Measurements from ENCODE around the gene PPP1R16B.

Gene PPP1R16B

GRCh38 chr20:38825901-38826625, 20.6 kb downstream of the PPP1R16B start:
- DNase-seq (ENCODE audit: extremely low read depth in 1 of 2, low read depth in 1 of 2) = no peak

- no peak for DNase-seq (ENCODE audit: extremely low read depth in 1 of 2, low read depth in 1 of 2)
These were observed 22.3 kb downstream of the PPP1R16B start for GRCh38 chr20:38827770-38828281.

GRCh38 chr20:38828514-38829295, 23.2 kb downstream of the PPP1R16B start:
- no peak for DNase-seq (ENCODE audit: extremely low read depth in 1 of 2, low read depth in 1 of 2)

GRCh38 chr20:38829296-38829875, 23.9 kb downstream of the PPP1R16B start:
- DNase-seq (ENCODE audit: extremely low read depth in 1 of 2, low read depth in 1 of 2) = no peak

- DNase-seq (ENCODE audit: extremely low read depth in 1 of 2, low read depth in 1 of 2) = no peak
These were observed 24.9 kb downstream of the PPP1R16B start for GRCh38 chr20:38830356-38830755.

- DNase-seq (ENCODE audit: extremely low read depth in 1 of 2, low read depth in 1 of 2) = no peak
These were observed 25.7 kb downstream of the PPP1R16B start for GRCh38 chr20:38831049-38831691.

GRCh38 chr20:38831995-38832620, 26.6 kb downstream of the PPP1R16B start:
- no peak for DNase-seq (ENCODE audit: extremely low read depth in 1 of 2, low read depth in 1 of 2)

- DNase-seq (ENCODE audit: extremely low read depth in 1 of 2, low read depth in 1 of 2) = no peak
These were observed 27.8 kb downstream of the PPP1R16B start for GRCh38 chr20:38833154-38833856.

GRCh38 chr20:38833857-38834164, 28.3 kb downstream of the PPP1R16B start:
- no peak for DNase-seq (ENCODE audit: extremely low read depth in 1 of 2, low read depth in 1 of 2)

- DNase-seq (ENCODE audit: extremely low read depth in 1 of 2, low read depth in 1 of 2) = no peak
These were observed 29.4 kb downstream of the PPP1R16B start for GRCh38 chr20:38834868-38835267.

- no peak for DNase-seq (ENCODE audit: extremely low read depth in 1 of 2, low read depth in 1 of 2)
These were observed 30.3 kb downstream of the PPP1R16B start for GRCh38 chr20:38835792-38836191.

GRCh38 chr20:38836991-38837390, 31.5 kb downstream of the PPP1R16B start:
- DNase-seq (ENCODE audit: extremely low read depth in 1 of 2, low read depth in 1 of 2) = no peak

GRCh38 chr20:38838326-38838725, 32.8 kb downstream of the PPP1R16B start:
- DNase-seq (ENCODE audit: extremely low read depth in 1 of 2, low read depth in 1 of 2) = no peak

GRCh38 chr20:38839563-38839962, 34.1 kb downstream of the PPP1R16B start:
- DNase-seq (ENCODE audit: extremely low read depth in 1 of 2, low read depth in 1 of 2) = no peak

GRCh38 chr20:38840053-38840893, 34.8 kb downstream of the PPP1R16B start:
- DNase-seq (ENCODE audit: extremely low read depth in 1 of 2, low read depth in 1 of 2) = no peak

- no peak for DNase-seq (ENCODE audit: extremely low read depth in 1 of 2, low read depth in 1 of 2)
These were observed 35.5 kb downstream of the PPP1R16B start for GRCh38 chr20:38840894-38841470.

GRCh38 chr20:38841570-38841969, 36.1 kb downstream of the PPP1R16B start:
- DNase-seq (ENCODE audit: extremely low read depth in 1 of 2, low read depth in 1 of 2) = no peak

- DNase-seq (ENCODE audit: extremely low read depth in 1 of 2, low read depth in 1 of 2) = no peak
These were observed 36.5 kb downstream of the PPP1R16B start for GRCh38 chr20:38842026-38842425.

GRCh38 chr20:38842558-38842981, 37.1 kb downstream of the PPP1R16B start:
- no peak for DNase-seq (ENCODE audit: extremely low read depth in 1 of 2, low read depth in 1 of 2)

Data from activated CD8-positive, alpha-beta memory T cell treated with anti-CD3 and anti-CD28 coated beads for 1 hour (primary cell).